ENCODE results near the gene KCNJ5.

The KCNJ5 gene

DNA sequence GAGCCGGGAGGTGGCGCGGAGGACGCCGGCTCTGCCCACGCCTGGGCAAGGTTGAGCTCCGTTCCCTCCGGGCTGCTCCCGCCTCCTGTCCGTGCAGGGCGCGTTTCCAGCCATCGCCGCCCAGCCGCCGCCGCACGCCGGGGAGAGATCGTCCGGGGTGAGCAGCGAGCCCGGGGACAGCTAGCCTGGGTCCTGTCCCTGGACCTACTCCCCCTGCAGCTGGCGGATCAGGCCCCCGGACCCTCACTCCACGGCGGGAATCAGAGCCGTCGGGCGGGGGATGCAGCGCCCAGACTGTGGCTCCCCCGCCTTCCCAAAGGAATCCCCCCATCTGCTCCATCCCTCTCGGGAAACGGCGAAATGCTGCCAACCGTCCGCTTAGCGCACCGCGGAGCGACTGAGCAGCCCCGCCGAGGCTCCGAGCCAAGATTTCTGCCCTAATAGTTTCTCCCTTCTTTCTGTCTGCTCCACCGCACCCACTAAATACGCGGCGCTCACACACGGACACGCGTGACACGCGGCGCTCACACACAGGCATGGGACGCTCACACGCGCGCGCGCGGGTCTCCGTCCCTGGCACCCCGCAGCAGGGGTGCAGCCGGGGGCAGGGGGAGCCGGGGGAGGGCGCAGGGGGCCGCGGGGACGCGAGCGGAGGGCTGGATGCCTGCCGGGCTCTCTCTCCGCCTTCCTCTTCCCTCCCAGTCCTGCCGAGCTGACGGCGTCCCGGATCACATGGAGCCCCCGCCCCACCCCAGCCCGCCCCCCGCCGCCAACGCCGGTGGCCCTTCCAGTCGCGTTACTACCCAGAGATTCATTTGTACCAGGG lies at the start of gene KCNJ5:
Gene KCNJ5 (plus strand): TSS at position 814 of the 826 bp plus-strand sequence. CDS start 19,918 bp downstream, outside the sequence.
- FAIRE-seq = no peak

DNA sequence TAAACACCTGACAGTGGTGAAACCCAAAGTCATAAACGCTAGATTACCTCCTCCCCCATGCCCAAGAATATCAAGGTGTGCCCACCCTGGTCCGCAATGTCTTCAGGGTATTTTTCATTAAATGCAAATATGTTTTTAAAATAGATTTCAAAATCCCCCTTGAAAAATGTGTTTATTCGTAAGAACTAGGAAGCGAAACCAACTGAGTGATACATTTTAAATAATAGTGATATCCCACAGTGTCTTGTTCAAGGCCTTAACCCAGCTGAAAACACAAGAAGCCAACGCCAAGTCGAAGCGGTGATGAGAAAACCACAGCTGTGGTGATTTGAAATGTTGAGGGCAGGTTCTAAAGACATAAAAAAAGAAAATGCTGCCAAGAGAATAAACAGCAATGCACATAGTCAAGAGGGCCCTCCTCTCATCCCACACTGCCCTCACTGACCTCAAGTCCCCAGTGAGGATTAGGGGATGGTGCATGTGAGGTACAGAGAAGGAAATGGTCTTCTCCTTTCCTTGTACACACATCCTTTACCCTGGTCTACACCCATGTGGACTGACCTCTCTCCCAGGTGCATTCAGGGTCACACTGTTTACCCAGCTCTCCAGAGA lies 49.6 kb upstream of the KCNJ5 start:
- FAIRE-seq = no peak

DNA sequence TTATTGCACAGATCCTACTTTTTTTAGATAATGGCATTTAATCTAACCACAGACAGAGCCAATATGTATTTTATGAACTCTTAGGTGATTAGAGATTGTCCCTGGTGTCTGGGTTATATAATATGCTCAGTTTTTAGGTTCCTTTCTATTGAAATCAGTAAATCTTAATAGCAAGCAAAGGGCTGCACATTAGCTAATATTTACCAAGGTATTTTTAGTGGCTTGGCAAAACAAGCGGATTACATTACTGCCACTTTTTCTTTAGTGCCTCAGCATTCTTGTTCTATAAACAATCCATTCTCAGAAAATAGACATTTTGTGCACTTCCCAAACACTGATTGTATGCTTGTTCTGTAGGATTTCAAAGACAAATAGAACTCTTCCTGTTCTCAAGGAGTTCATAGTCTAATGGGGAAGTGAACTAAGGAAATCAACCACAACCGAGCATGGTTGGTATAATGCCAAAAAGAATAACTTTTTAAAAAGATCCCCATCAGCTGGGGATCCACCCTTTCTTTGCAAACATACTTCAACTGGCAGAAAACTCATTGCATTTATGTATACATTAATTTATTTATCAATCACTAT lies 47.9 kb upstream of the KCNJ5 start:
- no peak for FAIRE-seq

DNA sequence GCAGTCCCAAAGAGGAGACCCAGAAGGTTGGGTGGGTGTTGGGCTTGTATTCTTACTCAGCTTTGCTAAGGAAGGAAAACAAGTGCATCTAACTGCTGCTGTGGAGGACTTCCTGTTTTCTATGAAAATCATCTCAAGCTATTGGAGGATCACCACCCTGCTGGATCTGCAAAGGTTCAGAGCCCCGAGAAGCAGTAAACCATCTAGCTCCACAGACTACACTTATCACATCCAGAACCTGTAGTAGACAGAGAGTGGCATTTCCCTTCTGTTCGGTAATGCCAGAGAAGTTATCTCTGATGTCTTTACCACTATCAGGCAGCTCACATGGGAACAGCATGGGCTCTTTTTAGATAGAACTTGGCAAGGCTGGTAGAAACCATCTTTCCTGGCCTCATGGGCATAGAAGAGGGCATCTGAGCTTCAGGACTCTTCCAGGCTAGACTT lies 45.8 kb upstream of the KCNJ5 start:
- FAIRE-seq = no peak

DNA sequence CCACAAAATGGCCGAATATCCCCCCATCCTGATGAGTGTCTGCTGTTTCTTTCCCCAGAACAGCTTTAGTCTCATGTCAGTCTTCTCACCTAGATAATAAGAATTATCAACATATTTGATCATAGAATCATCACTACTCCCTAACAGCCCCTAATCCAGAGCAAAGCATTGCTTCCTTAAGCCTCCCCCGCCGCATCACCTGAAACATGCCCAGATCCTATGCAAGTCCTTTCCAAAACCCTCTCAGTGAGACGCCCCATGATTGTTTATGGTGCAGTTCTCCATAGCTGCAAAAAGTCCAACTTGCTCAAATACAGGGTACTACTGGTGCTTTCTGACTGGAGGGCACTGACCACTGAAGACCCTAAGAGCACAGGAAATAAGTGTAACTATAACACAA lies 44.2 kb upstream of the KCNJ5 start:
- no peak for FAIRE-seq

DNA sequence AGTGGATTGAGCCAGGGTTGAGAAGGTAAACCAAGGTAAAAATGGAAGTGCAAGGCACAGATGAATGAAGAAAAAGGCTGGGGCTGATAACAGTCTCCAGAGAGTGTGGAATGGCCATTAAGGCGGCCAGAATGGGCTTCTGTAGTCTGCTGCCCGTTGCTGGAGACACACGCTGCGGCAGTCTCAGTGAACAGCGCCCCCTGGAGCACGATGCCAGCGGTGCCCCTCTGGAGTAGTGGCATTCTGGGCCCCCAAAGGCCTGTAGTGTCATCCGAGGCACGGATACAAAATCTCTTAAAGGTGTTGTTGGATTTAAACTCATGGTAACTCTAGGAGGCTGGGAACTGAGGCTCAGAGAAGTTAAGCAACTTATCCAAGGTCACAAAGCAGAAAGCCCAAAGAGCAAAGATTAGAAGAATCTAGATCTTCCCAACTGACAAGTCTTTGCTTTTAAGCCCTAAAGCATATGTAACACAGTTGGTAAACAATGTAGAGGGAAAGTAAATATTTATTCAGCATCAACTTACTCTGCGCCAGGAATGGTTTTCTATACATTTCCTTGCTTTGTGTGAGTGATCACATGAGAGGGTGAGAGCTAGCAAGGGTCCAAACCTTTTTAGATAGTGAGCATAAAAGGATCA lies 42.2 kb upstream of the KCNJ5 start:
- no peak for FAIRE-seq

DNA sequence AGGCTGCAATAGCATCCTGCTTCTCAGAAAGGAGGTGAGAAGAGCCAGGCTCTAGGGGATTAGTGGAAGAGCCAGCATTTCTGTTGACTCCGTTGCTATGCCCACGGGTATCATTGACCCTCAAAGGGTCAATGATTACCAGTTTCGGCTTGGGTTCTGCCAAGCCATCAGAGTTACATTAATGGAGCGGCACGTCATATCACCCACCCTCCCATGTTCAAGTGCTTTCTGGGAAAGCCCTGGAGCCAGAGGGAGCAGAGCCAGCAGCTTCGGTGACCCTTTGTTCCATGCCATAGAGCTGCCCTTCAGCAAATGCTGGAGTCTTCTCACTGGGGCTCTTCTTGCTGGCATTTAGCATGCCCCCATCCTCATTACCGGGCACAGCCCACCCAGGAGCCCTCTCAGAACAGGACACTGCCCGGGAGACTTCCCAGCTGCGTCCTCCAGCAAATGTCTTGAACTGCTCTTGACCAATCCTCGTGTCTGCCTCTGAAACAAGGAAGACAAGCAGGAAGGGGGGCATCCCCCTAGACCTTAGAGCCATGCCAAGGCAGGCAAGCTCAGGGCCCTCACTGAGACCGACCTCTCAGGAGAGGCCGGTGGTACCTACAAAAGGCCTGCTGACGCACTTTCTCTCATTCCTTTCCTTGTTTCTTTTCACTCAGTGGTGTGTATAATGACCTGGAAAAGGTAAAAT lies 38.7 kb upstream of the KCNJ5 start:
- FAIRE-seq = no peak

DNA sequence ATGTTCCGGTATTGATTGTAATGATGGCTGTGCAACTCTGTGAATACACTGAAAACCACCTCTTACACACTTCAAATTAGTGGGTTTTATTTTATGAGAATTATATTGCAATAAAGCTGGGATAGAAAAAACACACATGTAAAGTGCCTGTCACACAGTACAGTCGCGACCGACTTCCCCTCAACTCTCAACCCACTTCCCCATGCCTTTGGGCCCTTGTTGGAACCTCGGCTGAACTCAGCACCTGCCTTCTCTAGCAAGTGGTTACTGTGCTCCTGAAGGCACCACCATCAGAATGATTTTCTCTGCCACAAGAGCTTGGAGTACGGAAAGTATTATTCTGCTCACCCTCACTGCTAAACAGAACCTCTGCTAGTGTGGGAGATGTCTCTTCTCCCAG lies 37.6 kb upstream of the KCNJ5 start:
- FAIRE-seq = no peak

DNA sequence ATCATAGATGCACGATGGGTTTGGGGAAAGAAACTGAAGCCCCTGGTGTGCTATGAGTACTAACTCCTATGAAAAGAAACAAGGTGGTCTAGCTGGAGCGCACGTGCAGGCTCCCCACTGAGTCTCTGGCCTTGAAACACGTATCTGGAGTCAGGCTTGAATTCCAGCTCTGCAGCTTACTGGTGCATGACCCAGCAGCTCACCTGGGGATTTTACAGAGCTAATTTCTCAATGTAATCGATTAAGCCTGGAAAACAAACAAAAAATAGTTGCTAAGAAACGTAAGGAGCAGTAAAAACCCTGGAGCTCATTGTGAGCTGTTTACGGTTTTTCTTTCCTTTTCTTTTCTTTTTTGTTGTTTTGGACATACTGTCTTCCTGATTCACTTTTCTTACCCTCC lies 36.3 kb upstream of the KCNJ5 start:
- no peak for FAIRE-seq

DNA sequence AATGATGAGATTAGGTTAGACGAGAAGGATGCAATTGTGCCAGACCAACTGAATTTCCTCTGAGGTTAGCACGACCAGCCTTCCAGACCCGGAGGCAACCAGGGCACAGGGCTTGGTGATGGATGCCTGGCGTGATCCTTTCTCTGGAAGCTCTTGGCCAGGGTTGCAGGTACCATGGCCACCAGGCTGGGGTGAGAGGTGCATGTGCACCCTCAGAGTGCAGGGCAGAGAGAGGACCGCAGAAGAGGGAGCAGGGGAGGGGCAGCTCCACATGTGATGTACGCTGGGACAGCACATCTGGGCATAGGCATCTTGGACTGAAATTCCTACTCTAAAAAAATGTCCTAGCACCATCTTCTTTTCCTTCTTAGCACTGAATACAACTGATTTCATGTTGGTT lies 34.9 kb upstream of the KCNJ5 start:
- no peak for FAIRE-seq

DNA sequence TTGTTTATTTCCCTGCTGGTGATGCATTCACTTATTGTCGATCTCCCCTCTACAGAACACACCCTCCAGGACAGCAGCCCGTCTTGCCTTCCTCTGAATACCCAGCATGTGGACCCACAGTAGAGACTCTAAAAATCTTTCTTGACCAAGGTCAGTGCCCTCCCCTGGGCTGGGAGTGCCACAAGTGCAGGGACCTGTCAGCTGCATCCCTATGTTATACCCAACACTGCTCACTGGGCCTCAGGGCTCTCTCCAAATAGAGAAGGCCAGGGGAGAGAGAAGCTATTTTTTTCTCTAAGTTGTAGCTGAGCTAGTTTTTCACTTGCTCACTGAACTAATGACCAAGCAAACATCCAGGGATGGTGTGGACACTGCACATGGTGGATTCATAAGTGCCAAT lies 33.8 kb upstream of the KCNJ5 start:
- no peak for FAIRE-seq

DNA sequence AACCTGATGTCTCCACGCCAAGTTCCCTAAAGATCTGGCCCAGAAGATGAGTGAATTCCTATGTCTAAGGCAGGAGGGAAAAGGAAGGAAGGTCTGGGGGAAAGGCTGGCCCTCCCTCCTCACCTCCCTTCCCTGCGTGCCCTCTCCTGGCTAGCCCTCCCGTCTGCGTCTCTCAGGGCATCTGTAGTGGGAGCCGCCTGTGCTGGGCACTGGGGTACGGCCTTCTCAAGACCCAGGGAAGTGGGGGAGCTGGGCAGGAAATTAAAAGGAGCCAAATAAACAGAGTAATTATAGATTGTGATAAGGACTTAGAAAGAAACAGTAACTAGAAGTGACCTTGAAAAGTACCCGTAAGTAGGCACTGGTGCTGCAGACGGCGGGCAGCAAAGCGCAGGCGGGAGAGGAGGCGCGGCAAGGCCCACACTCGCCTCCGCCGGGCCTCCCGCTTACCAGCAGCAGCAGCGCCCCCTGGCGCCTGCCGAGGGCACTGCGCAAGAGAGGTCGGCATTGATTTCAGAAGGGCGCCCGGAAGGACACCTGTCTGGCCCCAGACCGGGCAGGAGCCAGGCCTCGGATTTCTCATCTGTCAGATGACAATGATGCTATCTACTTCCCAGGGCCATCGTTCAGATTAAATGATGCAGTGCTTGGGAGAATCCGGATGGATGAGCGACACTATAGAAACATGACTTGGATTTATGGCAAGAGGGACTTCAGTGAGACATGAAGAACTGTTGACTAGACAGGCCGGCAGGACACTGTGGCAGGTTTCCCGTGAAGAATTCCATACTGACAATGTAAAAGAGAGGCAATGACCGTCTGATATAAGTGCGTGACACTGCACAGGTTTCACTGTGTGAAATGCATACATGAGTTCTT lies 31.4 kb upstream of the KCNJ5 start:
- FAIRE-seq = no peak

DNA sequence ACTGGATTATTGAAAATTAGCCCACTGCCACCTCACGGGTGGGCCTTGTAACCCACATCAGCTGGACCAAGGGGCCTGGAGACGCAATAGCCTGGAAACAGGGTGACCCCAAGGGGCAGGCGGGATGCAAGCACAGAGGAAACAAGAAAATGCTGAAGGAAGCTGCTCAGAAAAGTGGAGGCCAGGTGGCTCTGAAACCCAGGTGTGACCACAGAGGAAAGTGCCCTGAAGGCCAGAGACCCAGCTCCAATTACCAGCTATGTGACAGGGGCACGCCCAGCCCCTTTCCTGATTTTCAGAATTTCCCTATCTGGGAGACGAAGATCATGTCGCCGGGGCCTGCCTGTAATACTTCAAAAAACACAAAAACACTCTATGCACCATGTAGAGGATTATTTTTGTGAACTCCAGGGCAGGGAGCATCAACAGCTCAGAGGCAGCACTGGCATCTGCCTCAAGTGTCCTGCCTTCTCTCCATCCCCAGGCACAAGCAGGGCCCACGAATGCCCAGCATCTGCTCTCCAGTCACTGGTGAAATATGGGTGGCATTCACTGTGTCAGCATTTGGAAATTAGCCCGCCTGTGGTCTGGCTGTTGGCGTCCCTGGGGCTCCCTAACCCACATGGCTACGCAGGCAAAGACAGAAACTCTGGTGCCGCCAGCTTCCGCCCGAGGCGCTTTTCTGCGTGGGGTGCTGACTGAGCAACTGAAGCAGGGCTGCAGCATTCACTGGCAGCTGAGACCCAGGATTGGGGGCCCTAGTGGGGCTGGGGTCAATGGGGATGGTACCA lies 30.4 kb upstream of the KCNJ5 start:
- FAIRE-seq = no peak

DNA sequence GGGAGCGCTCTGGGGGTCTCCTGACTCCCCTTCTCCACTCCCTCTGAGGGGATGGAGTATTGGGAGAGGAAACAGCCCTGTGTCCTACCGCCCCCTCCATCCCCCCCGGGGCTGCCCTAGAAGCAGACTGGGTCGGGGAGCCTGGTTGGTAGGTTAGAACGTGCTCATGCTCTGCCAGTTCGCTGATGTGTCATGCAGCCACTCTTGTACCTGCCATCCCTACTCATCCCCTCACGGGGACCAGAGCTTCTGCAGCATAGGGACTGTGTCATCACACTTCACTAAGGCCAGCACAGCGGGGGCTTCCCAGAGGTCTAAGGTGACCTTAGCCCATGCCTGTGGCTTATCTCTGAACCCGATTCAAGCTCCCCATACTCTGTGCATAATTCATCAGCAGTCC lies 28.8 kb upstream of the KCNJ5 start:
- FAIRE-seq = no peak

DNA sequence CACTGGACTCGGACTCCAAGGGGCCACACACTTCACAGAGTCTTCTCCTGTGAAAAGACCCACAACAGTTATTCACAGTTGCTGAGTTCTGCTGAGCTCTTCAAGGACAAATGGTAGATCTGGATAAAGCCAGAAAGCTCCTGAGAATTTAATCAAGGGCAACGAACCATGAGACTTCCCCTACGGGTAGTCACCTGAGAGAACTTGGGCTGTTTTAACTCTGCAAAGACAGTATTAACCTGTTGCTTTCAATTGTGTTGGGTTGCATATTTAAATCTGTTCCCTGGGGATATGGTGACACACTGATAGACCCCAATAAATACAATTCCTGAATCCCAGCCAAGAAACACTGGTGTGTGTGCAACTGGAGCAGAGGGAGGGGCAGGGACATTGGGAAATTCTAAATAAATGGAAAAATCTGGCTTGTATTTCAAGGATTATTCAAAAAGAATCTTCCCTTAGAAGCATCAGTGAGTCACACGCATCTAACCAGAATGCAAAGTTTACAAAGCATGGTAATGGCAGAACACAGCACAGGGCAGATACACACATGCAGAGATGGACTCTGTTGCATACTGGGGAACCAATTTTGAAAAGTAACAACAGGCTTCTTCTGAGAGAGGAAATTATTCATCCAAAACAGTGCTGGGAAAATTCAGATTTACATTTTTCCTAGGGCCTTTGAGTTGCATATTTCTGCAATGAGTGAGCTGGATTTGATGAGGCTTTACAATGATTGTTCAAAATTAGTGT lies 28.1 kb upstream of the KCNJ5 start:
- no peak for FAIRE-seq

DNA sequence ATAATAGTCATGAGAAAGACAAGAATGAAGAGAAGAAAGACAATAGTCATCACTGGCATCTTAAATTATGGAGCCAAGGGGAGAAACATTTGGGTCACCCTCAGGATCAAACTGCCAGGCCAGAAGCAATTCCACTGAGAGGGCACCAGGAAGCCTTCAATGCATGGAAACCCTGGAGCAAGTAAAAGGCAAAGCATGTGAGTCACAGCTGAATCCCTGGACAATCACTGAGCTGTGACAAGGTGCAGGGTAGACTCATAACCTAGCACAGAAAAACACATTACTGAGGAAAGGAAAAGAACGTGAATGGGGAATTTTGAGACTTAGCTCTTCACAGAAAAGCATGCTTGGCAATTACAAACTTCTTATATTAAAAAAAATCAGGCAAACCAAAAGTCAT lies 25.7 kb upstream of the KCNJ5 start:
- no peak for FAIRE-seq

DNA sequence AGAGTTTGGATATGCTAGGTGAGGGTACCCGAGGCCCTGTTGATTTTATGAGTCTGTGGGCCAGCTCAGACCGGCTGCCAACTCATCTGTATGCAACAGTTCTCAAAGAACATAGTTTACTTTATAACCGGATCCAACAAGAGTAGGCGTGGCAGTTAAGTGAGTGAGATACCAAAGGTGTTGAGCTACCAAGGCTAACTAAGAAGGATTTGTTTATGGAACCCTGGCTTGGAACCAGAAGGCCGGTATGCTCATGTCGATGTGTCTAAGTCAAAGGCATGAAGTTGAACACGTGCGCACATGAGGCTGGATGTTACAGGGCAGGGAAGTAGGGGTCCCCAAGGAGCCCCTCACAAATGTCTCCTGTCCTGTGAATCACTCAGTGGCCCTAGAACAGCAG lies 23.9 kb upstream of the KCNJ5 start, which contains the start of gene KCNJ1:
Gene KCNJ1 (minus strand): TSS at position 20 of the 400 bp plus-strand sequence. CDS start 27,053 bp downstream, outside the sequence.
- FAIRE-seq = no peak

DNA sequence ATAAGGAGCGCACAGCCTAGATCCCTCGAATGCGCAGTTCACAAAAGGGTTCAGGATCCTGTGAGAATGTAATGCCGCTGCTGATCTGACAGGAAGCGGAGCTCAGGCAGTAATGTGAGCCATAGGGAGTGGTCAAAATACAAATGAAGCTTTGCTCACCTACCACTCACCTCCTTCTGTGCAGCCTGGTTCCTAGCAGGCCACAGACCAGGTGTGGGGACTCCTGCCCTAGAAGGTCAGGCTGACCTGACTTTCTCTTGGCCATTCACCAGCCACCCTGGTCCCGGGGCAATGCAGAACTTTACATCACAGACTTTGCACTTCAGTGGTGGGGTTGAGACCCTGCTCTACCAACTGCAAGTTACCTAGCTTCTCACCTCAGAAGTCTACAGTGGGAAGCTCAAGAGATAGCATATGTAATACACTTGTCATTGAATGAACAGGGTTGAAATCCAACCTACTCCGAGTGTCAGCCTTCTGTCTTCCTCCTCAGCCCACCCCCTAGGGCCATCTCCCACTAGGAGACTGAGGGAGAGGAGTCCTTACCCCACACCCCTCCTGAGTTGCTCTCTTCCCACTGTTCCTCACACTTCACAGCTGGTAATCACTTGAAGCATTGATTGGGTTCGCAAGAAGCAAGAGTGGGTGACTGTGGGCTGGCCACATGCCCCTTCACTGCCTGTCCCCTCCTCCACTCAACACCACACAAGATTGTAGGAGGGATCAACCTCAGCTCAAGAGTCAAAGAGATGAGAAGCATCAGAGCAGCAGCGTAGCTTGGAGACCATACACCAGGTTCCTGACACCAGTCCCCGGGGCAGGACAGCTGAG lies 22.1 kb upstream of the KCNJ5 start:
- FAIRE-seq = no peak

DNA sequence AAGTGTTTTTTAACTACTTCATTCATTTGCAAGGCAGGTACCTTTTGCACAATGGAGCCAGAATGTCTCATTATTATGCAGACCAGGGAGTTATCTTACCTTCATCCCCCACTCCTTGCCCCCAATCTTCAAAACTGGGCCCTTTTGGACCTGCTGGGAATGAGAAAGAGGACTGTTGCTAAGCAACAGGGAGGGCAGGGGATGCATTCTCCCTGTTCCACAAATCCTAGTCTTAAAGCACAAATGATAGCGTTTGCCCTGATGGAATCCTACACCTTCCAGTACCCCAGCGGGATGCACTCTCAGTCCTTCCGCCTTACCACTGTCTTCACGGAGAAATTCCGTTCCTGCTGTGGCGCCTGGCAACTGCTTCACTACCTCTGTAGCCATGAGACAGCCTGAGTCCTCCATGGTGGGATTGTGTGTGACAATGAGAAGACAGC lies 20.0 kb upstream of the KCNJ5 start:
- no peak for FAIRE-seq

Data from islet of Langerhans (tissue), 1 donor.